Activated CD8-positive, alpha-beta memory T cell treated with anti-CD3 and anti-CD28 coated beads for 4 hours (primary cell): ENCODE results near the gene FBXO4.
"Not testable (repeated sequence)": the region's sequence is repeated elsewhere in the genome, so short reads cannot be mapped to it uniquely, and the experiment has no call there.

ENCODE experiments used
- DNase-seq, 2 donors: peaks; one replicate each; pipeline ENCODE4 v3.0.0-alpha.2; 2020; ENCODE audit warnings: low read depth in 2 of 2

FBXO4 gene

DNA sequence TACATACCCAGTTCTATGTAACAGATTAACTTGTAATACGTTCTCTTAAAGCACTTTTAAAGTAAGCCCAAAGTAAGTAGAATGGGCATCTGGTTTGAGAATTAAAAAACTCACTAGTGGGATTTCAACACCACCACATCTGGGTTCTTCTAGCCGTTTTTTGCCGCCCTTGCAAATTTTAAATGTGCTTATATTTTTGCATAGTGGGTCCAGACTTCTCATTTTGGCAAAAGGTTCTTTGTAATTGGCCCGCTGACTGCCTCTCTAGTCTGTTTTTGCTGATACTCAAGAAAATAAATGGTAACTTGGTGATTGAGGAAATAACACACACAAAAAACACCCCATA, 582 bp upstream of the FBXO4 start:
- DNase-seq = no peak

DNA sequence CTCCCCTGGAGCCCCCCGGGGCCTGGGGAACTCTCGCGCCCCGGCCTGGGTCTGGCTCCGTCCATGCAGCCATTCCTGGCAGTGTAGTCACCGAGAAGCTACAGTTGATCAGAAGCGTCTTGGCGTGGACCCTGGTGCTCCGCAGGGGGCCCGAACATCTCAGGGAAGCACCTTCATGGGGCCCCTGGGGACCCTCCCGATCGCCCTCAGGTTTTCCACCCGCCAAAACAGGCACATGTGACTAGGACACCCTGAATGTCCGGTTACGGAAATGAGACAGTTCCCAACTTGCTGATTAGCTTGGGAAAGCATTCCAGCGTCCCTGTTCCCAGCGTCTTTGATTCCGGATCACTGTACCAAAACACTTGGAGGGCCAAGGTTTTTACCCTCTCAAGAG, 472 bp downstream of the FBXO4 start:
- DNase-seq = no peak

DNA sequence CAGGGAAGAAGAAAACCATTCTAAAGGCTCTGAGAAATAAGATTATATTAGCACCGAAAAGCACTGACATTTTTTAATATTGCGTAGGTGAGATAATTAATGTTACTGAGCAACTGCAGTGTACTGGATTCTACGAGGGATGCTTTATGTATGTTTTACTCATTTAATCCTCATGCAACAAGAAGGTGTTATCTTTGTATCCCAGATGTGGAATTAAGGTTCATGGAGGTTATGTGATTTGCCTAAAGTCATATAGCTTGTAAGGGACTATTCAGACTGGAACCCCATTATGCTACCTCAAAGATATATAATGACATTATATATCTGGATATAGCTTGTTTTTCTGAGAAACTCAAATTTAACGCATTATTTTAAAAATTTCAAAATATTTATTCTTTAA, 2.5 kb downstream of the FBXO4 start:
- no peak for DNase-seq

DNA sequence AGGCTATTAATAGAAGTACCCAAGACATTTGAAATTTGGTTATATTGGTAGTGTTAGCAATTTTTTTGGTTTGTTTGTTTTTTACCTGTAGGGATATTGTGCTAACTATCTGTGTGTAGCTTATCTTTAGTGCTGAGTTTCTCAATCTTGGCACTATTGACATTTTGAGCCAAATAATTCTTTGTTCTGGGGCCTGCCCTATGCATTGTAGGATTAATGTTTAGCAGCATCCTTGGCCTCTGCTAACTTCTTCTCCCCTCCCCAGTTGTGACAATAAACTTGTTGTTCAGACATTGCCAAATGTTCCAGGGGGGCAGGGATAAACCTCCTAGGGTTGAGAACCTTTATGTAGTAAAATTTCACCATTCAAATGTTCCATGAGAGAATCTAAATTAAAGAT, 4.0 kb downstream of the FBXO4 start:
- no peak for DNase-seq

DNA sequence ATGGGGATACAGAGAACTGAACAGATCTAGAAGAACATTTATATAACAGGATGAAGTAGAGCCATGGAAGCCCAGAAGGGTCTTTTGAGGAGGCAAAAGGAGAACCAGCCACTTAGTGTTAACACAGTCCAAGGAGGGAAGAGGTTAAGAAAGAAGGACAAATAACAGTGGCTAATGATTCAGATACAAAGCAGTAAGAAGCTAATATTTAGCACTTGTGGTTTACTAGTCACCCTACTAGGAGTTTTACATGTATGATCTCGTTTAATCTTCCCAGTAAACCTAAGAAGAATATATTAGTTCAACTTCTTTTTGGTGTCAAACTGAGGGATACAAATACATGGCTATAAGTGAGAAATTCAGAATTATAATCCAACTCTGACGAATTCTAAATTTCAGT, 7.7 kb downstream of the FBXO4 start:
- DNase-seq = no peak

DNA sequence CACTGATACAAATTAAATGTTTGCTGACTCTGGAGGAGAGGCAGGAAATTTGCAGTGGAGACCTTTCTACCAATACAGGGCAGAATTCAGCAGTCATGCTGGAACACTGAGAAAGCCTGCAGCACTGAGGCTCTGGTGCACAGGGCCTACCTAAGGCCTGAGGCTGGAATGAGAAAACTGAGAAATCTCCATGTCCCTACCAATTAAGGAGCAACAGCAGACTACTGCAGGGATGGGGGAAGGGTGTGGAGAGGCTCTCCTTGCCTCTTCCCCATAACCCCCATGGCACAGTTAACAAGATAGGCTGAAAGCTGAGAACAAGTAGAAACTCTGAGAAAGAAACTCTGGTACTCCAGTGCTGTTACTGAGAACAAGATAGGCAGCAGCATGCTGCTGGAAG, 10.5 kb downstream of the FBXO4 start:
- no peak for DNase-seq

DNA sequence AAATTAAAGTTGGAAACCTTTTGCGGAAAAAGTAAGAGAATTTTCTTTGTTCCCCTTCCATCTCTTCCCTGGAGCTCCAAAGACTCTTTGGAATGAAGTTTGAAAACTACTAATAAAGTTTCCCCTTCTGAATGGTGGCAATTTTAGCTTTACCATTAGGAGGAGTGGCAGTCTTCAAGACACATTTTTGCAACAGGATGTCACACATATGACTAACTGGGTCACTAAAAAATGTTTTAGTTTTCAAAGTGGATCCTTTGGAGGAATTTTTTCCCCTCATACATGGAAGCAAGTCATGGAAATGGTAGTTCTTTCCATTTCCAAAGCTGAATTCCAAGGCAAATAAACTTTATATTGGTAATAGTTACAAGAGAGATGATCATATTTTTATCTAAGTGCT, 15.6 kb downstream of the FBXO4 start:
- no peak for DNase-seq

DNA sequence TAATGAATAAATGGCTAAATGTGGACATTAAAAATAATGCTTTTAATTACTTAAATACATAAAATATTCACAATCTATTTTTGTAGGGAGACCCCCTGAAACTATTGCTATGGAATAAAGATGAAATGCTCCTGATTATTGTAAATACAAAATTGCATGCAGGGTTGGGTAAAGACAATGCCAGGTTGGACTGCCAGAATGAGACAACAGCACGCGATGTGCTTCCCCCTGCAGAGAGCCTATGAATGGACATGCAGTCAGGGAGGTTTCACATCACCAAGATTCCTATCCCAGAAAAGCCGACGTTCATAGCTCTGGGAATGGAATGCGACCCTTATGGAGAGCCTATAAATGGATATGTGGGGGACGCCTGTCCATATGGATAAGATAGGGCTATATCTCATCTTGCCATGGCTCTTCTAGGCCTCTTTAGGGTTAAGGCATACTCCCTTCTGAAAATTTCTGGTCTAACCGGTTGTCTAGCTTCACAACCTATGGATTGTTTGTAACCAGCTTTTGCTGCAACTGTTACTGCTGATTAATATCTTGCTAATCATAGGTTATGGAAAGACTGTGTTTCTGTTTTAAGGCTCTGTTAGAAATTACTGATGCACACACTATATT, 20.4 kb downstream of the FBXO4 start:
- DNase-seq = not testable (repeated sequence)

DNA sequence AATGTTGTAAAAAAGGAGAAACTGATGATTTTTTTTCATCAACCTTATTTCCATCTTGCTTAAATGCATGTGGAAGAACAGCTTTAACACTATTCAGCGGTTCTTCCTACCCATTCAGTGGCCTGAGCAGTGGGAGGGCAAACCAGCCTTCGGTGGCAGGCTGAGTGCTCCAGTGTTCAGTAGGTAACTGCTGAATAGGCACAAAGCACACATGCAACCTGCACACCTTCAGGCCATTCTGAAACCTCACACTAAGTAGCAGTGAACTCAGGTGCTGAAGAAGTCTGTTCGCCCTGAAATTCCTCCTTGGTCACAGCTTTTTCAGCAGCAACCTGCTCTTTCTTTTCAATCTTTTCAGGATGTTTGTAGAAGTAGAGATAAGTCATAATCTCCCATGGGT, 26.1 kb downstream of the FBXO4 start:
- DNase-seq = no peak

DNA sequence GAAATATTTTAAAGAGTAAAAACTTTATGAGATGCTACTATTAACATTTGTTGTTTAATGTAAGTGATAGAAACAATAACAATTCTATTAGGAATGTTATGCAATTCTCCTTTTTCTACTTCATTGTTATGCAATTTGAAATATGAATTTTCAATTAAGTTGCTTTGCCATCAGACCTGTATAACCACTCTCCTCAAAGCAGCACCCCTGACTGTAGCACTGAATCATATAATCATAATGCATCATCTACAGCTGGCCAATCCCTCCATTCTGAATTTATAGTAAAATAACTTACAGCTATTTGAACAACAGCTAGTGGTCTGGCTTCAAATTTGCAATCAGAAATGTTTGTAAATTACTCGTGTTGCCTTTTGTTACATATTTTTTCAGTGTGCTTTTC, 29.2 kb downstream of the FBXO4 start:
- DNase-seq = no peak

DNA sequence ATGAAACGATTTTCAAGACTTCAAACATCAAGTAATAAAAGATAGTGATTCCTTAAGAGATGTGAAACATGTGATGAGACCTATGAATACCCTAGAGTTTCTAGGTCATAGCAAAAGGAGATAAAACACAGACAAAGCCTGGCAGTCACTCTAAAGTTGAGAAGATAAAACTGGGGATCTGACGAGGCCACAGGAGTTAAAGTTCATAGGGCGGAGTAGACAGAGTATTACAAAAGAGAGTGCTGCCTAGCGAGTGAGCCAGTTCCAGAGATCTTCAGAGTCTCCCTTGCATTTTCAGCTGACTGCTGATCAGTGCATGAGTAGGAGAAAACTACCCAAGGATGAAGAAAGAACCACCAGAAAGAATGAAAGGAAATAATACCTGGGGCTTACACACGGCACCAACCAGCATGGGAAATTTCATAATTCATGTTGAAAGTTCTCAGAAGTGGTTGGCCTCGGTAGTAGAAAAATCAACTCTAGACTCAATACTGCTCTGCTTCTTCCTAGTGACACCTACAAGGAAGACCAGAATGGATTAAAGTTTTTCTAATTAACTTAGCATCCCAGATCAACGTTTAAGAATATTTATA, 30.4 kb downstream of the FBXO4 start:
- no peak for DNase-seq

DNA sequence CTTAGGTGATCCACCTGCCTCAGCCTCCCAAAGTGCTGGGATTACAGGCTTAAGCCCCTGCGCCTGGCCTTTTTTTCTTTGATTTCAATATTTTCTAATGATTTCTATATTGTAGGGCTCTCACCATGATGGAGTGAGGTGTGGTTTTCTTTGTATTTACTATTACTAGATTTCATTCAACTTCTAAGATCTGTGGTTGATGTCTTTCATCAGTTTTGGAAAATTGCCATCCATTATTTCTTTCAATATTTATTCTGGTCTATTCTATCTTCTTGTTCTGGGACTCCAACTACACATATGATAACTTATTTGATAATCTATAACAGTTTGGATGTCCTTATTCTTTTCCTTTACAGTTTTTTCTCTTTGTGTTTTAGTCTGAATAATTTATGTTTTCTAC, 31.9 kb downstream of the FBXO4 start:
- DNase-seq = no peak

DNA sequence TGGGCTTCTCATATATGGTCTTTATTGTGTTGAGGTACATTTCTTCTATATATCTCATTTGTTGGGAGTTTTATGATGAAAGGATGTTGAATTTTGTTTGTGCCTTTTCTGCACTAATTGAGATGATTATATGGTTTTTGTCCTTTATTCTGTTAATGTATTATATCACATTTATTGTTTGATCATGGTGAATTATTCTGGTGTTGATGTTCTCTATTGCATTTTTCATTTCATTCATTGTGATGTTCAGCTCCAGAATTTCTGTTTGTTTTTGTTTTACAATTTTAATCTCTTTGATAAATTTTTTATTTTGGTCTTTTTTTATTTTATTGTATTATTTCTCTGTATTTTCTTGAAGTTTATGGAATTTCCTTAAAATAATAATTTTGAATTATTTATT, 35.4 kb downstream of the FBXO4 start:
- DNase-seq = no peak

DNA sequence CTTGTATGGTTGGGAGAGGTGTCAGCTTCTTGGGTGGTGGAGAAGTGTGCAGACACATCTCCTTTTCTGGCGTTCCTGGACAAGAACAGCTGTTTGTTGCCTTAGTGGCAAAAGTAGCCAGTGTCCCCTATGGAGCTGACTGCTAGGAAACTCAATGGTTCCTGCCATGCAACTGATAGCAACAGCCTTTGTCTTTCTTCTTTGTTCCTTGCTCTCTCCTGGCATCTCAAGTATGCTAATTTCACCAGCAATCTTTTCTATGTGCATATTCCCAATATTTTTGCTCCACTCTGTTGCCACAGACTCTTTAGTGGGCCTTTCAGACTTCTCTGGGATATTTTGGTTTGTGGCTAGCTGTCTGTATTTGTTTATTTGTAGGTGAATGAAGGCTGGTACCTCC, 36.7 kb downstream of the FBXO4 start:
- DNase-seq = no peak

DNA sequence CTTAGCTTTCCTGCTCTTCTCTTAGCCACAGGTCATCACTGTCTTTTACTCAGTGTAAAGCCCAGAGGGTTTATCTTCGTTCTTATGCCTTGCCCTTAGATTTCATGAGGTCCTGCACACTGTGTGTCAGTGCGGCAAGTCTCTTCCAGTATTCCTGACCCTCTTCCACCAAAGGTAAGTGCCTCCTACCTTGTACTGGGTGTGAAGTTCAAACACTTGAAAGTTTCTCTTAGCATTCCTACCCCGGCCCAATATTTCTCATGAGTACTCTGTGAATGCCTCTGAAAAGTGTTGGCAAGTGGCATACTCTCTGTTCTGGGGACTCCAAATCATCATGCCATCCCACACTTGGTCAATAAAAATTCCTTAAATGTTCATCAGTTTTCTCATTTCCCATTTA, 37.4 kb downstream of the FBXO4 start:
- DNase-seq = no peak

DNA sequence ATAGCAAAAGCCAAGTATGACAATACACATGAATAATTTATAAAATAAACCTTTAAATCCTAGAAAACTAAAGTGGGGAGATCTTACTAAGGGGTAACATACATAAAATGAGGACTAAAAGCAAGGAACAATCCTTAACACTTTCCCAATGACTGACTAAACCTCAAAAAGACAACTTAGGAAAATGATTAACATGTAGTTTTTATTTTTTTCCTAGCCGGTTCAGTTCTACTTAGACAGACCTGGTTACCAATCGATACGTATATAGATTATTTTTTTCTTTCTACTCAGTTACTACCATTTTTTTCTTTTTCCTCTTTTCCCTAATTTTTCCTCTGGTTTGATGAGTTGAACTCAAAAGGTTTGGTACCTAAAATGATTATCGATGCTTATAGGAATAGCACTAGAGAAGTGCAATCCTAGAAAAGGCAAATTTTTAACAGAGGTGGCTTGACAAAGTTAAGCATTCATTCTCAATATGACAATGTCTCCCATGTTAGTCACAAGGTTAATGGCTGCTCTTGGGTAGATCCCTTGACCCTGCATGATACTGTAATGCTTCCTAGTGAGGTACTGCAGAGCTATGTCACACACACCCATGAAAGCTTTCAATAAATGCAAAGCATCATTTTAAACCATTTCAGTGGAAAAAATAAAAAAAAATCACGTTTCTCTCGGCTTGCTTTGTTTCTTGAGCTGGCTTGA, 41.5 kb downstream of the FBXO4 start:
- no peak for DNase-seq

DNA sequence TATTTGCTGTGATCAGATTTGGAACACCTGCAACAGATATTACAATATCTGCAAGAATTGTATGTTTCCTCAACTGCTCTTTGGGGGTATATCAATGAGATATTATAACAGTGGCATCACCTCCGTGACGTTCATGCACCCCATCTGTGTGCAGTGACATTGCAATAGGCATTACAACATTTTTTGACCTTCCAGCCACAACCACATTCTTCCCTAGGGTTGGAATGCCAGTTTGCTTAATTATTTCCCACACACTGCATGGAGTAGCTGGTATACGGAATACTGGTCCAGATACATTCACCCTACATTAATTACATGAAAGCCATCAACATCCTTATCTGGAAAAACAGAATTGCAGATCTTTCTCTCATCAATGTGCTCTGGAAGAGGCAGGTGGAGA, 42.3 kb downstream of the FBXO4 start:
- no peak for DNase-seq

DNA sequence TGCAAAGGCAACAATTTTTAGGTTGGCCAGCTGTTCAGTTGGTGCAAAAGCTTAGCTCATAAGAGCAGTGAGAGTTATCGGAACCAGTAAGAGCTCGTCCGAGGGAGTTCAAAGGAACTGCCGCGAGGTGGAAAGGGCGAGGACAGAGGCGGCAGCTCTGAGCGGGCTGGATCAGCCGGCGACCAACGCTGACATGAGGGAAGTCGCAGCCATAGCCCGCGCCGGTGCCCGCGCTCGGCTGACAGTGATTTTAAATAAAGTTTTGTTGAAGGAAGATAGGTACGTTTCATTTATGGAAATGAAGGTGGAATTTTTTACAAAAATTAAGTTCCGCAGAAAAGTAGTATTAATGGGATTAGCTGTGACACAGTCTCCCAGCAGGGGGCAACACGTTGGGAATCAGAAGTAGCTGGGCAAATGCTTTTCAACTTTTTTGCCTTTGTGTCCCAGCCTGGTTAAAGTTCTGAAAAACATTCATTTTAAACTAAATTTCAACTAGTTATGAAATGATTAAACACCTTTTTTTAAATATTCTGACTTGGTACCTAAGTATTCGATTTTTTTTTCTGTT, 43.2 kb downstream of the FBXO4 start:
- no peak for DNase-seq

DNA sequence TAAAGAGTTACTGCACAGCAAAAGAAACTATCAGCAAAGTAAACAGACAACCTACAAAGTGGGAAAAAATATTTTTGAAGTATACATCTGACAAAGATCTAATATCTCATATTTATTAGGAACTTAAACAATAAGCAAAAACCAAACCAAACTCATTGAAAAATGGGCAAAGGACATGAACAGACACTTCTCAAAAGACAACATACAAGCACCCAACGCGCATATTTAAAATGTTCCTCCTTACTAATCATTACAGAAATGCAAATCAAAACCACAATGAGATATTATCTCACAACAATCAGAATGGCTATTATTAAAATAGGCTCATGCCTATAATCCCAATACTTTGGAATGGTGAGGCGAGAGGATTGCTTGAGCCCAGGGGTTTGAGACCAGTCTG, 48.0 kb downstream of the FBXO4 start:
- DNase-seq = no peak

DNA sequence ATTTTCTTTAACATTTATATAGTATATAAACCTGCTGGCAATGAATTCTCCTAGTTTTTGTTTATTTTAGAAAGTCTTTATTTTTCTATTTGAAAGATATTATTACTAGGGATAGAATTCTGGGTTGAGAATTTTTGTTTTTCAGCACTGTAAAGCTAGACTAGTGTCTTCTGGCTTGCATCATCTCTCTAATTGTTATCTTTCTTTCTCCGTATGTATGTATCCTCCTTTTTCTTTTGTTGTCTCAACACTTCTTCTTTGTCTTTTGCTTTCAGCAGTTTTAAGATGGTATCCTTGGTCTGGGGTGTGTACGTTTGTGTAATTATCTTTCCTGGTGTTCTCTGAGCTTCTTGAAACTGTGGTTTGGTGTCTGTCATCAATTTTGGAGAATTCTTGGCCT, 48.8 kb downstream of the FBXO4 start:
- DNase-seq = no peak

DNA sequence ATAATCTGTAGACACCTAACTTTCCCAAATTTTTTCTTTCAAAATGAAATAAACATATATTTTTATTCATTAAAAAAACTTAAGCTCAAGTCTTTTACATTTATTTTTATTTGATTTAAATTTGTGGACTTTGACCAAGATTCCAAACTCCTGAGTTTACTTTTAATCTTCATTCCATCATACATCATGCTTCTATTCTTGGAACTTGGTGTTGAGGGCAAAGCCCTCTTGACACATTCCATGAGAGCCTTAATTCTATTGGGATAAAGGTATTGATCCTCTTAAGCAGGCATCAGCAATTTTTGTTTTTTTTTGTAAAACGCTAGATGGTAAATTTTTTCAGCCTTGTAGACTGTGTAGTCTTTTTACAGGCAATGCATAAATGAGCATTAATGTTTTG, 53.6 kb downstream of the FBXO4 start:
- no peak for DNase-seq

DNA sequence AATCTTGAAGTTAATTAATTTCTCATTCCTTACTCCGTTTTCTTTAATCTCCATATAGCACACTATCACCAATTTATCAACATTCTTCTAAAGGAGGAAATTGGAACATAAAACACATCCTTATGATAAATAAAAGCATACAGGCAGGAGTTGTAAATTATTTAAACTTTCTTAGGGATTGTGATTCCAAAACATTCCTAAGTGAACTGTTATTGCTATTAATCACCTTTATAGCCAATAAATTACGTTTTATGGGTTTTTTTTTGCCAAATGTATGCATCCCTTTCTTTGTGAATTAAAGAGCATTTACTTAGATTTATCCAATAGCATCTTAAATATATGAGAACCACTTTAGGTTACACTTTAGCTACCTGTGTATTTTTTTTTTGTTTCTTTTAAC, 55.3 kb downstream of the FBXO4 start:
- DNase-seq = no peak

DNA sequence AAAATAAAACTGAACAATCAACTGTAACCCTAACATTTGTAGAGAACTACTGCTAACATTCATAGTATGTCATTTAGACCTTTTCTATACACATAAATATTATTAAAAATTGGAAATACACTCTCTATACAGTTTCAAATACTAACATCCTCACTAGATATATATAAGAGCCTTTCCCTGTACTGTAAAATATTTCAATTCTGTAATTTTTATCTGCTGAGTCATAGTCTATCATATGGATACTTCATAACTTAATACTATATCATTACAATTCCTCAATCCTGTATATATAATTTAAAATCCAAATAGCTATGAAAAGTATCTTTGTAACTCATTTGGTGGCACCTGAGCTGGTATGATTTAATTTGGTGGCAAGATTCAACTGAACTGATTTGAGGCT, 55.8 kb downstream of the FBXO4 start:
- DNase-seq = no peak
